Naive B cell (primary cell): ENCODE data around the gene ELFN1. TPM values are rescaled to one million over a fixed set of nuclear protein-coding genes. Genes with fewer than 3 reads are reported as not detected.

ENCODE experiments used
- ATAC-seq, 2 donors: fragments of 150-1000 bp; cut with Tn5 transposase; 2 replicates each; pipeline ENCODE4 v1.10.0; 2021; ENCODE audit warnings: low read depth in 2 of 2, mild to moderate bottlenecking in 2 of 2, moderate library complexity in 2 of 2
- DNase-seq: peaks from one replicate; pipeline ENCODE4 v3.0.0; 2022
- H3K27ac Mint-ChIP-seq, 6 donors: one replicate each; pipeline ENCODE4 v1.8.0; 2020 to 2022; ENCODE audit warnings: mild to moderate bottlenecking in 6 of 6, mixed read lengths in 6 of 6, moderate library complexity in 5 of 6, inconsistent platforms in 2 of 6
- H3K27me3 Mint-ChIP-seq, 3 donors: one replicate each; pipeline ENCODE4 v1.8.0; 2021 to 2022; ENCODE audit warnings: mixed read lengths in 3 of 3, mild to moderate bottlenecking in 1 of 3
- H3K36me3 Mint-ChIP-seq, 2 donors: one replicate each; pipeline ENCODE4 v1.8.0; 2020 to 2022; ENCODE audit warnings: mixed read lengths in 2 of 2, inconsistent platforms in 1 of 2, mild to moderate bottlenecking in 1 of 2
- H3K4me1 Mint-ChIP-seq, 3 donors: one replicate each; pipeline ENCODE4 v1.8.0; 2020 to 2022; ENCODE audit warnings: mixed read lengths in 3 of 3, inconsistent platforms in 1 of 3, mild to moderate bottlenecking in 1 of 3, moderate library complexity in 1 of 3
- H3K4me3 Mint-ChIP-seq, 8 donors: one replicate each; pipeline ENCODE4 v1.8.0; 2020 to 2022; ENCODE audit warnings: mild to moderate bottlenecking in 8 of 8, mixed read lengths in 8 of 8, moderate library complexity in 8 of 8, inconsistent platforms in 2 of 8
- H3K9me3 Mint-ChIP-seq, 7 donors: one replicate each; pipeline ENCODE4 v1.8.0; 2020 to 2022; ENCODE audit warnings: mixed read lengths in 7 of 7, mild to moderate bottlenecking in 5 of 7, inconsistent platforms in 2 of 7, moderate library complexity in 1 of 7
- polyA plus RNA-seq, 6 donors: library from polyadenylated mRNA; unstranded; fragments of 300-500 nt; fragmentation: Illumina TruSeq; gene quantifications; one replicate each; pipeline ENCODE4 v1.2.3, GENCODE V29; 2021; ENCODE audit warnings: low read depth in 6 of 6

ELFN1 gene
- polyA plus RNA-seq, 6 donors from 2014 or later, result not detected

GRCh38 chr7:1733206-1733907 lies 63.3 kb downstream of the ELFN1 start:
- H3K4me1 Mint-ChIP-seq, result peaks cover 2 to 6% (median 3%) of the 10 kb centered on the region in 3 donors
- ATAC-seq, result no peak
- H3K36me3 Mint-ChIP-seq, result peaks cover 0 to 1% of the 10 kb centered on the region in 2 donors
- H3K27me3 Mint-ChIP-seq, result peaks cover 10 to 28% (median 24%) of the 10 kb centered on the region in 3 donors
- H3K27ac Mint-ChIP-seq, result no peak overlapping the region
- DNase-seq, result no peak
- no peak overlapping the region for H3K4me3 Mint-ChIP-seq
- H3K9me3 Mint-ChIP-seq, result peaks cover 0 to 15% (median 2%) of the 10 kb centered on the region in 7 donors

- no peak overlapping the region for H3K27ac Mint-ChIP-seq
Observed at GRCh38 chr7:1733908-1734730, 64.0 kb downstream of the ELFN1 start.

GRCh38 chr7:1735262-1735661 lies 65.2 kb downstream of the ELFN1 start:
- ATAC-seq (no peak), DNase-seq (no peak)
- H3K4me3 Mint-ChIP-seq, result no peak overlapping the region
- H3K27me3 Mint-ChIP-seq, result peaks cover 10 to 47% (median 39%) of the 10 kb centered on the region in 3 donors
- H3K27ac Mint-ChIP-seq, result no peak overlapping the region
- peaks cover 10 to 15% (median 13%) of the 10 kb centered on the region in 3 donors for H3K4me1 Mint-ChIP-seq
- peaks cover 0 to 12% (median 1%) of the 10 kb centered on the region in 7 donors for H3K9me3 Mint-ChIP-seq
- peaks cover 0 to 8% of the 10 kb centered on the region in 2 donors for H3K36me3 Mint-ChIP-seq

More at GRCh38 chr7:1733908-1734730, 64.0 kb downstream of the ELFN1 start:
- DNase-seq, result no peak
- Mint-ChIP-seq H3K4me1 (peaks cover 8 to 13% (median 11%) of the 10 kb centered on the region in 3 donors), H3K4me3 (no peak overlapping the region), H3K9me3 (peaks cover 0 to 15% (median 2%) of the 10 kb centered on the region in 7 donors), H3K27me3 (peaks cover 10 to 36% (median 32%) of the 10 kb centered on the region in 3 donors), H3K36me3 (peaks cover 0 to 8% of the 10 kb centered on the region in 2 donors)
- ATAC-seq, result no peak

- H3K4me1 Mint-ChIP-seq, result peaks cover 10 to 15% (median 13%) of the 10 kb centered on the region in 3 donors
- peaks cover 0 to 7% (median 1%) of the 10 kb centered on the region in 7 donors for H3K9me3 Mint-ChIP-seq
- H3K4me3 Mint-ChIP-seq, result peak overlapping the region in 2 of 8 donors; percentile 16 to 41
- H3K36me3 Mint-ChIP-seq, result peaks cover 0 to 8% of the 10 kb centered on the region in 2 donors
- H3K27ac Mint-ChIP-seq, result peak overlapping the region in 1 of 6 donors; percentile 53
- DNase-seq (no peak), ATAC-seq (no peak)
- peaks cover 9 to 49% (median 39%) of the 10 kb centered on the region in 3 donors for H3K27me3 Mint-ChIP-seq
Observed at GRCh38 chr7:1735806-1736483, 65.9 kb downstream of the ELFN1 start.

GRCh38 chr7:1736484-1736817 lies 66.4 kb downstream of the ELFN1 start:
- Mint-ChIP-seq H3K27ac (peak overlapping the region in 1 of 6 donors; percentile 53), H3K4me1 (peaks cover 13 to 18% (median 15%) of the 10 kb centered on the region in 3 donors), H3K9me3 (peaks cover 0 to 3% (median 0%) of the 10 kb centered on the region in 7 donors), H3K27me3 (peaks cover 5 to 52% (median 39%) of the 10 kb centered on the region in 3 donors), H3K4me3 (no peak overlapping the region), H3K36me3 (peaks cover 0 to 8% of the 10 kb centered on the region in 2 donors)
- DNase-seq, result no peak
- no peak for ATAC-seq

- ATAC-seq, result no peak
- Mint-ChIP-seq H3K9me3 (peaks cover 0 to 3% (median 0%) of the 10 kb centered on the region in 7 donors), H3K27ac (no peak overlapping the region), H3K36me3 (peaks cover 0 to 8% of the 10 kb centered on the region in 2 donors), H3K4me1 (peaks cover 14 to 21% (median 19%) of the 10 kb centered on the region in 3 donors), H3K27me3 (peaks cover 5 to 54% (median 39%) of the 10 kb centered on the region in 3 donors), H3K4me3 (no peak overlapping the region)
- no peak for DNase-seq
Observed at GRCh38 chr7:1736830-1737229, 66.8 kb downstream of the ELFN1 start.

GRCh38 chr7:1737523-1737922 lies 67.4 kb downstream of the ELFN1 start:
- Mint-ChIP-seq H3K9me3 (peaks cover 0 to 3% (median 0%) of the 10 kb centered on the region in 7 donors), H3K4me3 (no peak overlapping the region), H3K27me3 (peaks cover 5 to 54% (median 34%) of the 10 kb centered on the region in 3 donors), H3K36me3 (peaks cover 0 to 8% of the 10 kb centered on the region in 2 donors), H3K27ac (no peak overlapping the region), H3K4me1 (peaks cover 15 to 24% (median 23%) of the 10 kb centered on the region in 3 donors)
- DNase-seq (no peak), ATAC-seq (no peak)

- Mint-ChIP-seq H3K4me1 (peaks cover 18 to 29% (median 26%) of the 10 kb centered on the region in 3 donors), H3K27ac (no peak overlapping the region), H3K4me3 (peak overlapping the region in 1 of 8 donors; percentile 52), H3K9me3 (peaks cover 0 to 3% (median 0%) of the 10 kb centered on the region in 7 donors), H3K27me3 (peaks cover 5 to 59% (median 36%) of the 10 kb centered on the region in 3 donors), H3K36me3 (peaks cover 0 to 8% of the 10 kb centered on the region in 2 donors)
- ATAC-seq, result no peak
- no peak for DNase-seq
Observed at GRCh38 chr7:1737956-1738355, 67.9 kb downstream of the ELFN1 start.

- H3K9me3 Mint-ChIP-seq, result peaks cover 0 to 3% (median 0%) of the 10 kb centered on the region in 7 donors
- peak overlapping the region in 6 of 8 donors; percentile 45 to 75 (median 66) for H3K4me3 Mint-ChIP-seq
- H3K4me1 Mint-ChIP-seq, result peaks cover 18 to 31% (median 26%) of the 10 kb centered on the region in 3 donors
- peaks cover 0 to 8% of the 10 kb centered on the region in 2 donors for H3K36me3 Mint-ChIP-seq
- ATAC-seq, result peak; percentile 25 to 37
- peaks cover 2 to 59% (median 38%) of the 10 kb centered on the region in 3 donors for H3K27me3 Mint-ChIP-seq
- no peak for DNase-seq
- H3K27ac Mint-ChIP-seq, result peak overlapping the region in 5 of 6 donors; percentile 56 to 86 (median 65)
Observed at GRCh38 chr7:1738511-1738910, 68.4 kb downstream of the ELFN1 start.

- Mint-ChIP-seq H3K36me3 (peaks cover 0 to 8% of the 10 kb centered on the region in 2 donors), H3K27ac (peak overlapping the region in 3 of 6 donors; percentile 56 to 86 (median 65)), H3K4me3 (peak overlapping the region in 4 of 8 donors; percentile 45 to 74 (median 62)), H3K4me1 (peaks cover 18 to 31% (median 26%) of the 10 kb centered on the region in 3 donors), H3K27me3 (peaks cover 0 to 56% (median 38%) of the 10 kb centered on the region in 3 donors), H3K9me3 (peaks cover 0 to 3% (median 0%) of the 10 kb centered on the region in 7 donors)
- DNase-seq, result no peak
- no peak for ATAC-seq
Observed at GRCh38 chr7:1738956-1739355, 68.9 kb downstream of the ELFN1 start.

- DNase-seq, result no peak
- Mint-ChIP-seq H3K27me3 (peaks cover 0 to 56% (median 38%) of the 10 kb centered on the region in 3 donors), H3K4me1 (peaks cover 18 to 31% (median 26%) of the 10 kb centered on the region in 3 donors), H3K27ac (peak overlapping the region in 1 of 6 donors; percentile 11), H3K36me3 (peaks cover 0 to 8% of the 10 kb centered on the region in 2 donors), H3K4me3 (peak overlapping the region in 1 of 8 donors; percentile 12), H3K9me3 (peaks cover 0 to 3% (median 0%) of the 10 kb centered on the region in 7 donors)
- ATAC-seq, result no peak
Observed at GRCh38 chr7:1739593-1739992, 69.5 kb downstream of the ELFN1 start.

GRCh38 chr7:1740214-1740613 lies 70.1 kb downstream of the ELFN1 start:
- DNase-seq (no peak), ATAC-seq (no peak)
- Mint-ChIP-seq H3K4me3 (peak overlapping the region in 2 of 8 donors; percentile 15 to 41), H3K9me3 (peaks cover 0 to 3% (median 0%) of the 10 kb centered on the region in 7 donors), H3K27me3 (peaks cover 0 to 56% (median 38%) of the 10 kb centered on the region in 3 donors), H3K4me1 (peaks cover 18 to 31% (median 26%) of the 10 kb centered on the region in 3 donors), H3K36me3 (peaks cover 0 to 8% of the 10 kb centered on the region in 2 donors), H3K27ac (no peak overlapping the region)
